Stimulated activated naive CD8-positive, alpha-beta T cell treated with anti-CD3 and anti-CD28 coated beads, Interleukin-15, Interleukin-2, amounts not matched to agents 100 U/mL and 50 U/mL, for 24 hours (primary cell): ENCODE data around the gene ODAD3.
A peak's percentile ranks its signal among the peaks of the same experiment; 100 is the strongest.
"Not testable (repeated sequence)": the region's sequence is repeated elsewhere in the genome, so short reads cannot be mapped to it uniquely, and the experiment has no call there.

Experiments used
- ATAC-seq: fragments of 150-1000 bp; cut with Tn5 transposase; one replicate; pipeline ENCODE4 v1.10.0; 2021
- DNase-seq: peaks from one replicate; pipeline ENCODE4 v3.0.0; 2021

The ODAD3 gene

GRCh38 chr19:11437955-11438354, 3.0 kb upstream of the ODAD3 start:
- ATAC-seq, result no peak
- DNase-seq, result no peak

DNA sequence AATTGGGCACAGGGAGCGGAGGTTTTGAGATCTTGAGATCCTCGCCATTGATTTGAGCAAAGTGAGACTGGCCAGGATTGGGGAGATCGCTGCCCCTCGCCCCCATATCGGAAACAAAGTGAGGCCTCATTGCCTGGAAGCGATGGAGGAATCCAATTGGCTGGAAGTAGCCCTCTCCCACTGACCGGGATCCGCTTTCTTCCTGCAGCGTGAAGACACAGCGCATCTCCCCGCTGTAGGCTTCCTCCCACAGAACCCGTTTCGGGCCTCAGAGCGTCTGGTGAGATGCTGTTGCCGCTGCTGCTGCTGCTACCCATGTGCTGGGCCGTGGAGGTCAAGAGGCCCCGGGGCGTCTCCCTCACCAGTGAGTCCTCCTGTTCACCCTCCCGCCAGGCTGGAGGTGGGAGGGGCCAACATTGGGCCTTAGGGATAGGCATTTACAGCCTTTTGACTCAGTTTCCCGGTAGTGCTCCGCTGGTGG, 952 bp upstream of the ODAD3 start:
- DNase-seq (peak; percentile 35), ATAC-seq (no peak)

GRCh38 chr19:11434703-11435056, 241 bp downstream of the ODAD3 start:
- no peak for ATAC-seq
- DNase-seq, result no peak

- DNase-seq, ATAC-seq: not testable (repeated sequence)
These were observed 1.4 kb downstream of the ODAD3 start for GRCh38 chr19:11433526-11433925.

- no peak for DNase-seq
- no peak for ATAC-seq
These were observed 8.3 kb downstream of the ODAD3 start for GRCh38 chr19:11426656-11427055.

GRCh38 chr19:11425719-11426457, 9.0 kb downstream of the ODAD3 start:
- no peak for DNase-seq
- ATAC-seq, result no peak

DNA sequence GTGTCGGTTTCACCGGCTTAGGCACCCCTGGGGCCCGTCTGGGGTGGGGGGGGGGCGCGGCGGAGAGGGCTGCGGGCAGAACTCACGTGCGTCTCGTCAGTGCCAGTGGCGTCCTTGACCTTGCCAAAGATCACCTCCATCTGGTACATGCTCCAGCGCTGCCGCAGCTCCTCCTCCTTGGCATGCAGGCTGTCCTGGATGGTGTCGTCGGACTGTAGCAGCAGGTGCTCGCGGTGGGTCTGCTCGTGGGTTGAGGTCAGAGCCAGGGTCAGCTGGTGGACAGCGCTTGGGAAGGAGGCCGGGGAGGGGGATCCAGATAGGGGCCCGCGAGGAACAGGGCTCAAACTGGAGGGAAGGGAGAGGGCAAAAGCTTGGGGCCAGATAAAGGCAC, 11.1 kb downstream of the ODAD3 start:
- ATAC-seq, result no peak
- DNase-seq, result no peak

GRCh38 chr19:11423164-11423790, 11.6 kb downstream of the ODAD3 start:
- ATAC-seq, result no peak

DNA sequence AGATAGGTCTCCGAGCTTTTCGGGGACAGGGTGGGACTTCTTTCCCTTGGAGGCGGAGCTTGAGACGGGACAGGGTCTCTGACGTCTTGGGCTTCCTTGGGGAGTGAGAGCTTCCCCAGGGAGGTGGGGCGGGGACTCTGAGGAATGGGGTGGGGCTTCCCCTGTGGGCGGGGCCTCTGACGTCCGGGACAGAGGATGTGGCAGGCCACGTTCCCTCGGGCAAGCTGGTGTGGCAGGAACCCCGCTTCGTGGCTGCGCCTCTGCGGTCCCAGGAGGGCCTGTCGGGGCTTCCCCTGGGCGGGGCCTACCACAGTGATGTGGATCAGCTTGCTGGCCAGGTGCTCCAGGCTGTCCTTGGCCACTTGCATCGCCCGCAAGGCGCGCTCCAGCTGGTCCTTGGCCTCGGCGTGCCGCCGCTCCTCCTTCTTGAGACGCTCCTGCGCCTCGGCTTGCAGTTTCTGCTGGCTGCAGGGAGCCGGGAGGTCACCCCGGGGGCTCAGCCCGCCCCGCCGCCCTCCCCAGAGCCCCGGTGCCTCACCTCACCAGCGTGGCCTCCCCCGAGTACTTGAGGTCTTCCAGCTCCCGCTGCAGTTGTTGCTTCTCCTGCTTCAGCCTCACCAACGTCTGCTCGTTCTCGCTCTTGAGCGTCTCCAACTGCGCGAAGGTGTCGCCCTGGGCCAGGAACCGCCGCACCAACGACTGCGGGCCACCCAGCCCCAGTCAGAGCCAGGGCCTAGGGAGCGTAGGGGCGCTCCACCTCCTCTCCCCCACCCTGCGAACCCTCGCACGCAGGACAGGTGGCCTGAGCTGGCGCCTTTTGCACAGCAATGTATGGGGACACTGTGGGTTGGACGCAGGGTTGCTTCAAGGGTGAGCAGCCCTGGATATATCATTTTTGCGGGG, 12.5 kb downstream of the ODAD3 start:
- peak; percentile 85 for DNase-seq

More at GRCh38 chr19:11423164-11423790, 11.6 kb downstream of the ODAD3 start:
- no peak for DNase-seq

DNA sequence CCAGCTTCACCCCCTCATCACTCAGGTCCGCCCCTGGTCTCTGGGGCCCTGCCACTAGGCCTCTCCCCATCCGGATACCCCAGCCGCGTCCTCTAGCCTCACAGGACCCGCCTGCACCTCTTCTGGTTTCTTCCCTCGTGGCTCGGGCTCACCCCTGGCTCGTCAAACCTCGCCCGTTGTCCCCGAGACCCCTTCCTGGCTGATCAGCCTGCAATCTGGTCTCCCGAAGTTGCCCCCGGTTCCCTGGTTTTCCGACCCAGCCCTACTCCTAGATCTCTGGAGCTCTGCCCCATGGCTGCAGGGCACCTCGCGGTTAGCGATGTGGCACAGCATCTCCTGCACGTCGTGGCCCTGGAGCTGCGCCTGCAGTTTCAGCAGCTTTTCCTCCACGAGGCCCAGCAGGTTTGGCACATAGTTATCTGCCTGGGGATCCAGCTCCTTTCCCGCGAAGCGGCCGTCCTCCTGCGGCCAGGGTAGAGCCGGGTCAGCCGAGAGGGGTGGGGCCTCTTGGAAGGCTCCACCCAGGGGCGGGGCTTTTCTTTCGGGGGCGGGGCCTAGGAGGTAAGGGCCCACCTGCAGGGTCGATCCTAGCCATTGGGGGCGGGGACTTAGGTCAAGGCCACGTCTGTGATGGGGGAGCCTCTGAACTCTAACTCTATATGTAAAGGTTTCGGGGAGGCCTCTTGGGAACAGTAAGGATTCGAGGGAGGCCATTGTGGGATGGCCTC, 13.4 kb downstream of the ODAD3 start:
- DNase-seq, result peak; percentile 69
- ATAC-seq, result peak; percentile 55

More for the DNA sequence above, 12.5 kb downstream of the ODAD3 start:
- peak; percentile 71 for ATAC-seq

DNA sequence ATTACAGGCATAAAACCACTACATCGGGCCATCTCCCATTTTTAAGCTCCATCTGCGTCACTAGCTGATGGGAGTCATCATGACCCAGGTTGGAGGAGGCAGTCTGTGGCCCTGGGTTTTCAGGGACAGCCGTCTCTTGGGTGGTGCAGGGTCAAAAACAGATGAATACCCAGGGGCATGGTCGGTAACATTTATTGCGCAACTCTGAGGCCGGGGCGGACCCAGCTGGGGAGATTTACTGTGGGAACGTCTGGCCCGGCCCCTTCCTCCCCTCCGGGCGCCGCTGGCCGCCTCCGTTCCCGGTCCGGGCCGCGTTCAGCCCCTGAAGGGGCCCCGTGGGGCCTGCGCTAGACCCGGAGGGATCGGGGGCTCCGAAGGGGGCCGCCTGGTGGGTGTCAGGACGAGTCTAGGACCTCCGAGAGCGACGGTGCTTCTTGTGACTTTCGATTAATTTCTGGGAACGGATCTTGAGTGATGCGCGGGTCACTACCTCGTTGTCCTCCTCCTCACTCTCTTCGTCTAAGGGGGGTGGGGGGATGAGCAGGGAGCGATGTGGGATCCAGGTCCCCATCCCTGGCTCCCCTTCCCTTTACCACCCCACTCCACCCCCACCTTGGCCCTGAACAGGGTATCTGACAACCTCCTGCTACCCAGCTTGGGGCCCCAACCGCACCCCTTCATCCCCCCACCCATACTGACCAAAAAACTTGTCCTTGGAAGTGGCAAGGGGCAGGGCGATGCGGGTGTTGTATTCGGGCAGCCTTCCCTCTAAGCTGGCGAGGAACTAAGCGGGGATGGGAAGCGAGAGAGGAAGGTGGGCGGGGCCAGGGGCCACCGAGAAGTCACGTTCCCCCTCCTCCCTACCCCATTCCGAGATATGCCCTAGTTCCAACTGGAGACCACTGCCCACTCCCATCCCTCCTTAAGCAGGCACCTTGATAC, 14.2 kb downstream of the ODAD3 start:
- DNase-seq (peak; percentile 13), ATAC-seq (no peak)

GRCh38 chr19:11418549-11419506, 16.1 kb downstream of the ODAD3 start, which contains the start of gene RGL3:
TSS of gene RGL3 (minus strand) at chr19:11419314. CDS start at chr19:11419278, 36 bp downstream.
- DNase-seq, result no peak
- ATAC-seq, result no peak

- DNase-seq (no peak), ATAC-seq (no peak)
These were observed 16.8 kb downstream of the ODAD3 start for GRCh38 chr19:11418094-11418548.

- DNase-seq (no peak), ATAC-seq (no peak)
These were observed 18.4 kb downstream of the ODAD3 start for GRCh38 chr19:11416346-11417052.

DNA sequence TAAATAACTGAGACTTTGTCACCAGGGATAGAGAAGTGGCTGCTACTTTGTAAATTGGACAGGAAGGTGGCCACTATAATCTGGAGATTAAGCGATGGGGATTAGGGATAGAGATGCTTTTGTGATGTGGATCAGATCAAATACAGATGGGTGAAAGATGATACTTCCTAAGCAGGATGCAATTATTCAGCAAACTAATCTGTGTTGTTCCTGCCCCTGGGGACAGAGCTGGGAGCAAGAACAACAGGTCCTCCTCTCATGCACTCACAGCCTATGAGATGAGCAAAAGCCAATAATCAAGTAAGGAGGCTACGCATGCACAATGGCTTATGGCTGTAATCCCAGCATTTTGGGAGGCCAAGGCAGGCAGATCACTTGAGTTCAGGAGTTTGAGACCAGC, 20.4 kb downstream of the ODAD3 start:
- ATAC-seq (no peak), DNase-seq (no peak)

DNA sequence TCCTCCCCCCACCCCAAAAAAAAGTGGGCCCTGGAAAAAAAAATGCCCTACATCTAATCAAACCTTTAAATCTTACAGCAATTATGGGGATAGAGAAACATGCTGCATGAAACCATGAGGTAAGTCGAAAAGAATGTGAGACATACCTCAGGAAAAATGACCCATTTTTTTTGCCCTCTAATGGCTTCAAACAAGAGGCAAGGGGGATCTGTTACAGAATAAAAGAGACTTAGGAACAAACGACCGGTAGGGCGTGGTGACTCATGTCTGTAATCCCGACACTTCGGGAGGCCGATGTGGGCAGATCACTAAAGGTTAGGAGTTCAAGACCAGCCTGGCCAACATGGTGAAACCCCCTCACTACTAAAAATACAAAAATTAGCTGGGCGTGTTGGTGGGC, 24.2 kb downstream of the ODAD3 start:
- ATAC-seq (no peak), DNase-seq (no peak)

- ATAC-seq, result no peak
These were observed 26.3 kb downstream of the ODAD3 start for GRCh38 chr19:11408591-11408990.

GRCh38 chr19:11406703-11407236, 28.2 kb downstream of the ODAD3 start:
- DNase-seq, result not testable (repeated sequence)

More at GRCh38 chr19:11408591-11408990, 26.3 kb downstream of the ODAD3 start:
- no peak for DNase-seq

More at GRCh38 chr19:11406703-11407236, 28.2 kb downstream of the ODAD3 start:
- not testable (repeated sequence) for ATAC-seq
